ENCODE data around the gene PIK3AP1. TPM values are rescaled to one million over a fixed set of nuclear protein-coding genes. Genes with fewer than 3 reads are reported as not detected.

Gene PIK3AP1
- total RNA-seq, 6 experiments from 2014 or later: 36.2 to 197 (median 141) TPM

DNA sequence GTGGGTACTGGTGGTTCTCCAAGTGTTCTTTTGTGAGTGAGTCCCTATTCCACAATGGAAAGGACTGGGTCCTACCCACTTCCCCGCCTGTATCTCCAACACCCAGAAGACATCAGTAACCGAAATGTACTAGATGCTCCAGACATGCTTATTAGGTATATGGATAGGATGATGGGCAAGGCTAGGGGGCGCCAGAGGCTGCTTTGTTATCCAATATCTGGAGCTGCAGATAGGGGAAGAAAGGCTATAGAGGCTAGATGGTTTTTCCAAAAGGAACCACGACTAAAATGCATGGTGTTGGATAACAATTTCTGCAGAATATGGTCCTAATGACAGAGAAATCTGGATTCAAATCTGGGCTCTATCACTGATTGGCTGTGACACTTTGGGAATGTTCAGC, 77.3 kb downstream of the PIK3AP1 start:
- no peak overlapping the region for H3K4me3 ChIP-seq
- no peaks in the 10 kb centered on the region for H3K27me3 ChIP-seq
- 23% methylated on average over 4 of the region's 4 CpGs for WGBS (ENCODE audit: insufficient coverage, low coverage, low lambda C conversion rate, missing lambda C conversion rate)
- intact Hi-C loops (cut with DNase I): loop anchor here in 1 of 2 donors (5.0 kb wide), 1 partner anchor 79 kb away; the partner anchor contains the start of gene PIK3AP1
- H3K9me3 ChIP-seq: no peaks in the 10 kb centered on the region
- ATAC-seq (peak; percentile 43 to 77 (median 68)), DNase-seq (peak; percentile 84 to 88 (median 87))
- no peak overlapping the region for H3K27ac ChIP-seq
- peaks cover 0 to 49% (median 19%) of the 10 kb centered on the region in 4 donors for H3K4me1 ChIP-seq
- H3K36me3 ChIP-seq: peaks cover 0 to 18% (median 2%) of the 10 kb centered on the region in 4 donors
- TF ChIP-seq, protein P1, sequence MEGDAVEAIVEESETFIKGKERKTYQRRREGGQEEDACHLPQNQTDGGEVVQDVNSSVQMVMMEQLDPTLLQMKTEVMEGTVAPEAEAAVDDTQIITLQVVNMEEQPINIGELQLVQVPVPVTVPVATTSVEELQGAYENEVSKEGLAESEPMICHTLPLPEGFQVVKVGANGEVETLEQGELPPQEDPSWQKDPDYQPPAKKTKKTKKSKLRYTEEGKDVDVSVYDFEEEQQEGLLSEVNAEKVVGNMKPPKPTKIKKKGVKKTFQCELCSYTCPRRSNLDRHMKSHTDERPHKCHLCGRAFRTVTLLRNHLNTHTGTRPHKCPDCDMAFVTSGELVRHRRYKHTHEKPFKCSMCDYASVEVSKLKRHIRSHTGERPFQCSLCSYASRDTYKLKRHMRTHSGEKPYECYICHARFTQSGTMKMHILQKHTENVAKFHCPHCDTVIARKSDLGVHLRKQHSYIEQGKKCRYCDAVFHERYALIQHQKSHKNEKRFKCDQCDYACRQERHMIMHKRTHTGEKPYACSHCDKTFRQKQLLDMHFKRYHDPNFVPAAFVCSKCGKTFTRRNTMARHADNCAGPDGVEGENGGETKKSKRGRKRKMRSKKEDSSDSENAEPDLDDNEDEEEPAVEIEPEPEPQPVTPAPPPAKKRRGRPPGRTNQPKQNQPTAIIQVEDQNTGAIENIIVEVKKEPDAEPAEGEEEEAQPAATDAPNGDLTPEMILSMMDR (IDR thresholded peaks at IDR 0.05): peak; percentile 54 to 91 (median 78)
- TF ChIP-seq POLR2A (IDR thresholded peaks at IDR 0.05): no peak

DNA sequence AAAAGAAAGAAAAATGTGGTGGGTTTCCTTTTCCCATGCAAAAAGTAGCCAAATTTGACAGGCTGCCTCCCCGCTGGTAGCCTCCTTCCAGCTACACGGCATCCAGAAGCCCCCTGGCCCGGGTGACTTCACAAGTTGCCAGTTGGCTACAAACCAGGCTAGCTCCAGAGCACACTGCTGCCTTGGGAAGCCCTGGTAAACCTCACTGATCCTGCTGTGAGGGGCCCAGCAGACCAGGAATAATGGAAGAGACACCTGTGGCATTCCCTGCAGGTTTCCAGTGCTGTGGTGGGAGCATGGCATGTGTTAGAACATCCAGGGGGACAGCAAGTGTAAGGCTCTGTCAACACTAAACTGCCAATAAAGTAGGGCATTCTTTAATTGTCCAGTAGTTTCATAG, 77.8 kb downstream of the PIK3AP1 start:
- TF ChIP-seq, protein P1 (IDR thresholded peaks at IDR 0.05): no peak
- TF ChIP-seq POLR2A (IDR thresholded peaks at IDR 0.05): no peak

DNA sequence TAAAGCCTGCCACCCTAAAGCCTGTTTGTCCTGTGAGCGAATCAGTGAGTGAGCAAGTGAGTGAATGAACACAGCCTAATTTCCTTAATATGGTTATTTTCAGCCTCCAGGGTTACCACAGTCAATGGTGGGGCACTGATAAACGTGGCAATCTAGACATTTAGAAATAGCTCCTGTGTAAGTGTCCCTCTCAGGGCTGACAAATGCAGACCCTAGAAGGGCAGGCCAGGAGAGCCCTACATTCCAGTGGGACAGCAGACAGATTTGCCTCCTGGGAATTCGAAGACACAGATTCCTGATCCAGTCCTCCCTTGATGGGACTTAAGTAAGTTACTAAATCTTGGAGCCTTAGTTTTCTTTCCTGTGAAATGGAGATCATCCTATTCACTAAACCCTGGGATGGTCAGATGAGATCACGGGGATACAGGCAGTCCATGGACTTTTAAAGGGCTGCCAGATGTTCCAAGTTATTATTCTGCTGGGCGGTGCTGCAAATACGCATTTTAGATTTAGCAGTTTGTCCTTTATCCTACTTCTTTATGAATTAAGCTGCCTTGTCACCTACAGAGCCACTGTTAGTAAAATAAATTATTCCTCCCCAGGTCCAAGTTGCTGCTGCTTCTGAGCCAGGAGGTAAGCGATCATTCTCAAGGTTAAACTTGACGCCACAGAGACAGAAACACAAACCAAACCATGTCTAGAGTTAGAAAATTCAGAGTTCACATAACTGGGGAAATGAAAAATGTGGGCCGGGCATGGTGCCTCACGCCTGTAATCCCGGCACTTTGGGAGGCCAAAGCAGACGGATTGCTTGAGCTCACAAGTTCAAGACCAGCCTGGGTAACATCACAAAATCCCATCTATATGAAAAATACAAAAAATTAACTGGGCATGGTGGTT, 78.7 kb downstream of the PIK3AP1 start:
- ATAC-seq (no peak), DNase-seq (no peak)
- Histone ChIP-seq H3K27ac (peak overlapping the region in 2 of 3 donors; percentile 20 to 51), H3K36me3 (peaks cover 0 to 12% (median 2%) of the 10 kb centered on the region in 4 donors), H3K4me3 (no peak overlapping the region), H3K9me3 (no peaks in the 10 kb centered on the region), H3K27me3 (no peaks in the 10 kb centered on the region), H3K4me1 (peaks cover 0 to 48% (median 19%) of the 10 kb centered on the region in 4 donors)
- 86% methylated on average over 12 of the region's 12 CpGs for WGBS (ENCODE audit: insufficient coverage, low coverage, low lambda C conversion rate, missing lambda C conversion rate)
- TF ChIP-seq POLR2A (IDR thresholded peaks at IDR 0.05): no peak
- TF ChIP-seq, protein P1 (IDR thresholded peaks at IDR 0.05): no peak
- intact Hi-C loops (cut with DNase I): loop anchor here in 1 of 2 donors (5.0 kb wide), 1 partner anchor 81 kb away; the partner anchor contains the start of gene PIK3AP1

More for the DNA sequence above, 77.8 kb downstream of the PIK3AP1 start:
- H3K4me1 ChIP-seq: peaks cover 0 to 49% (median 20%) of the 10 kb centered on the region in 4 donors
- DNase-seq (no peak), ATAC-seq (no peak)
- intact Hi-C loops (cut with DNase I): loop anchor here in 1 of 2 donors (5.0 kb wide), 1 partner anchor 80 kb away; the partner anchor contains the start of gene PIK3AP1
- H3K36me3 ChIP-seq: peaks cover 0 to 14% (median 2%) of the 10 kb centered on the region in 4 donors
- H3K27me3 ChIP-seq: no peaks in the 10 kb centered on the region
- H3K27ac ChIP-seq: no peak overlapping the region
- 44% methylated on average over 3 of the region's 3 CpGs for WGBS (ENCODE audit: insufficient coverage, low coverage, low lambda C conversion rate, missing lambda C conversion rate)
- H3K9me3 ChIP-seq: no peaks in the 10 kb centered on the region
- H3K4me3 ChIP-seq: no peak overlapping the region

DNA sequence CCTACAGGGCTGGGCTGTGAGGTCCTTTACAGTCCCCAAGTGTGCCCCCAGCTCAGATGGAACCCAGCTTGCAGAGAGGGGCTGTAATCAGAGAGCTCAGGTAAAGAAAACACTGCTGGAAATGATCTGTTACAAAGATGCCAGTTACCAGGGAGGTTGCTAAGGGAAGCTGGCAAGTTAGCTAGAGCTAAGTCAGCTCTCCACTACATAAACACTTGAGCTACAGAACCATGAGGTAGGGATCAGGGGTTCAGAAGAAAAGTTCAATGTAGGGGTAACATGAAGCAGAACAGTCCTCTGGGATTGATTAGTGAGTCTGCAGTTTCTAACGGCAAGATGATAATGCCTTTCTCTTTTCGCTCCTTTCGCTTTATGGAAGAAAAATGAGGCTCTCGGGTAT, 80.4 kb downstream of the PIK3AP1 start:
- 74% methylated on average over 3 of the region's 4 CpGs for WGBS (ENCODE audit: insufficient coverage, low coverage, low lambda C conversion rate, missing lambda C conversion rate)

More for the DNA sequence above, 80.4 kb downstream of the PIK3AP1 start:
- DNase-seq (no peak), ATAC-seq (no peak)
- Histone ChIP-seq H3K27me3 (no peaks in the 10 kb centered on the region), H3K4me1 (peaks cover 0 to 42% (median 18%) of the 10 kb centered on the region in 4 donors), H3K4me3 (no peak overlapping the region), H3K36me3 (peaks cover 0 to 12% (median 2%) of the 10 kb centered on the region in 4 donors), H3K27ac (peak overlapping the region in 1 of 3 donors; percentile 68), H3K9me3 (no peaks in the 10 kb centered on the region)
- intact Hi-C loops (cut with DNase I): loop anchor here in 1 of 2 donors (5.0 kb wide), 1 partner anchor 82 kb away; the partner anchor contains the start of gene PIK3AP1
- TF ChIP-seq, protein P1 (IDR thresholded peaks at IDR 0.05): no peak
- TF ChIP-seq POLR2A (IDR thresholded peaks at IDR 0.05): no peak

Data from right lobe of liver (tissue), 6 donors.